Measurements from ENCODE around the gene PHACTR4.
"Not testable (repeated sequence)": the region's sequence is repeated elsewhere in the genome, so short reads cannot be mapped to it uniquely, and the experiment has no call there.

PHACTR4 gene

DNA sequence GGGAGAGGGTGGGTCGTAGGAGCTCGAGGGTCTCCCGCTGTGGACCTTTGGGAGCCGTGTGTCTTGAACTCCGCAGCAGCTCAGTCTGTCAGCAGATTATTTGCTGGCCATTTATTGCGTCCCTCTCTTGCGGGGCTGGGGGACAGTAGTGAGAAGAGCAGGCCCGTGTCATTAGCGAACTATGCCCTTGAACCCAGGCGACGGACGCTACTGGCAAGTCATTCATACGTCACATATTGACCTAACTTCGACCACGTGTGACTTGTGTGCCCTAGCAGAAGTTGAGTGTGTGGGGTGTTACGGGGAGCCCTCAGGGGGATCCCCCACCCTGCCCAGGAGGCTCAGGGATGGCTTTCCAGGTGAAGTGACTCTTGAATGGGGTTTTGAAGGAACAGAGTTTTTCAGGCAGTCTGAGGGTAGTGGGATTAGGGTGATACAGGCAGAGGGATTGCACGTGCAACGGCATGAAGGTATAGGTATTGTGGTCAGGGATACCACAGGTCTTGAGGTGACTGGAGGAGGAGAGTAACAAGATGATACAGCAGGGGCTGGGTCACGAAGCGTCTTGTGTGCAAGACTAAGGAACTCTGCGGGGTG, 149.3 kb downstream of the PHACTR4 start:
- Histone ChIP-seq H2BK120ac (ENCODE audit: low read depth, low read length) (no peak overlapping the region), H3K18ac (ENCODE audit: low read length) (peak overlapping the region; percentile 94), H3K9ac (ENCODE audit: low read length) (peak overlapping the region; percentile 98), H4K8ac (ENCODE audit: low read depth, low read length) (no peak overlapping the region), H3K23ac (ENCODE audit: low read length) (peak overlapping the region; percentile 98), H3K4ac (ENCODE audit: low read depth, low read length) (peak overlapping the region; percentile 21), H3K27ac (ENCODE audit: low read depth, low read length) (peak overlapping the region; percentile 97), H3K27me3 (ENCODE audit: insufficient read depth, low read length, poor library complexity) (no peaks in the 10 kb centered on the region), H3K4me1 (ENCODE audit: control insufficient read depth, low read depth, low read length) (peaks cover 5% of the 10 kb centered on the region), H3K36me3 (ENCODE audit: control insufficient read depth, insufficient read depth, low read length) (no peaks in the 10 kb centered on the region), H4K5ac (ENCODE audit: low read length) (peak overlapping the region; percentile 47), H2BK15ac (replicated peaks; ENCODE audit: low read depth) (no peak overlapping the region), H3K4me2 (ENCODE audit: low read length) (peak overlapping the region; percentile 97), H3K4me3 (ENCODE audit: low read length) (peak overlapping the region; percentile 82), H3K79me2 (ENCODE audit: control insufficient read depth, insufficient read depth, low read length) (peaks cover 44% of the 10 kb centered on the region), H3K56ac (ENCODE audit: low read length) (peak overlapping the region; percentile 99), H3K79me1 (ENCODE audit: low read length) (peaks cover 14% of the 10 kb centered on the region), H2AK5ac (ENCODE audit: low read length) (peak overlapping the region; percentile 99), H2BK5ac (ENCODE audit: low read length) (peak overlapping the region; percentile 54)
- DNase-seq = peak; percentile 79
- WGBS (ENCODE audit: extremely low coverage, insufficient coverage, low lambda C conversion rate) = no CpG with 5 or more reads among the region's 21 CpGs

DNA sequence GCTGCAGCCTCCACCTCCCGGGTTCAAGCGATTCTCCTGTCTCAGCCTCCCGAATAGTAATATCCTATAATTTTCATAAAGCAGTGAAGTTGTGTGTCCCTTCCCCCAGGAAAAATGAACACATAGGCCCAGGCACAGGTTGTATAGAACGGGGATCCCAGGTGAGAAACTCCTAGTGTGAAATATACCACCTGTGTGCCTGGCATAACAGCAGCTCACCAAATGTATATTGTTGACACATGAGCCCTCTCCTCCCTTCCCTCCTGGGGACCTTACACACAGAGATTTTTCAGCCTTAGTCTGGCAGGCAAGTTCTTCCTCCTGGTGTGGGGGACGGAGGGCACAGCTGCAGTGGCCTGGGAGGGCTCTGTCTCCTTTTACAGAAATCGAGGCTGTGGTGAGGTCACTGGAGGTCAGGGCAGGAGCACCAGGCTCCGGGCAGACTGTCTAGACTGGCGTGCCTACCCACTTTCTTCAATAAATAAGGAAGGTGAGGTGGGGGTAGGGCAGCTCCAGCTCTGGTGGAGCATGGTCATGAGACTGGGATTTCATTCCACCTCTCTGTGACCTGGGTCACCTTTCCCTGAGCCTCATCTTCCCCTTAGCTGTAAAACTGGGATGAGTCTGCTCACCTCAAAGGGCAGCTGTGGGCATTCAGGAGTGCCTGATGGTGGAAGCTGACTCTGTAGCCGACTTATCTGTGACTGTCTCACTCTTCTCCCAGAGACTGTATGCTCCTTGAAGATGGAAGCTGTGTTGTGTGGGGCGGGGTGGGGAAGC, 150.6 kb downstream of the PHACTR4 start:
- Histone ChIP-seq H3K9ac (ENCODE audit: low read length) (peak overlapping the region; percentile 46), H3K4me1 (ENCODE audit: control insufficient read depth, low read depth, low read length) (peaks cover 5% of the 10 kb centered on the region), H3K18ac (ENCODE audit: low read length) (no peak overlapping the region), H4K5ac (ENCODE audit: low read length) (no peak overlapping the region), H3K4ac (ENCODE audit: low read depth, low read length) (no peak overlapping the region), H3K79me1 (ENCODE audit: low read length) (peaks cover 14% of the 10 kb centered on the region), H3K27ac (ENCODE audit: low read depth, low read length) (no peak overlapping the region), H3K23ac (ENCODE audit: low read length) (no peak overlapping the region), H2BK120ac (ENCODE audit: low read depth, low read length) (no peak overlapping the region), H2BK5ac (ENCODE audit: low read length) (no peak overlapping the region), H3K36me3 (ENCODE audit: control insufficient read depth, insufficient read depth, low read length) (no peaks in the 10 kb centered on the region), H2BK15ac (replicated peaks; ENCODE audit: low read depth) (no peak overlapping the region), H3K4me3 (ENCODE audit: low read length) (no peak overlapping the region), H2AK5ac (ENCODE audit: low read length) (no peak overlapping the region), H3K79me2 (ENCODE audit: control insufficient read depth, insufficient read depth, low read length) (peaks cover 55% of the 10 kb centered on the region), H3K4me2 (ENCODE audit: low read length) (no peak overlapping the region), H3K56ac (ENCODE audit: low read length) (peak overlapping the region; percentile 72), H4K8ac (ENCODE audit: low read depth, low read length) (no peak overlapping the region), H3K27me3 (ENCODE audit: insufficient read depth, low read length, poor library complexity) (no peaks in the 10 kb centered on the region)
- no peak for DNase-seq
- no CpG with 5 or more reads among the region's 10 CpGs for WGBS (ENCODE audit: extremely low coverage, insufficient coverage, low lambda C conversion rate)

DNA sequence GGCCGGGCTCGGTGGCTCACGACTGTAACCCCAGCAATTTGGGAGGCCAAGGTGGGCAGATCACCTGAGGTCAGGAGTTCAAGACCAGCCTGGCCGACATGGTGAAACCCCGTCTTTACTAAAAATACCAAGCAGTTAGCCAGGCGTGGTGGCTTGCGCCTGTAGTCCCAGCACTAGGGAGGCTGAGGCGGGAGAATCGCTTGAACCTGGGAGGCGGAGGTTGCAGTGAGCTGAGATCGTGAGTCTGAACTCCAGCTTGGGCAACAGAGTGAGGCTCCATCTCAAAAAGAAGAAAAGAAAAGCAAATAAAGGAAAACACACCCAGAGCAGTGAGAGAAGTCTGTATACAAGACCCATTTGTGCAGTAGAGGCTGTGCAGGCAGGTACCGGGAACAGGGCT, 151.3 kb downstream of the PHACTR4 start:
- not testable (repeated sequence) for H3K18ac ChIP-seq (ENCODE audit: low read length); H3K36me3 ChIP-seq (ENCODE audit: control insufficient read depth, insufficient read depth, low read length); H4K8ac ChIP-seq (ENCODE audit: low read depth, low read length); H2BK5ac ChIP-seq (ENCODE audit: low read length); H3K23ac ChIP-seq (ENCODE audit: low read length); H2AK5ac ChIP-seq (ENCODE audit: low read length); H3K56ac ChIP-seq (ENCODE audit: low read length); H2BK15ac ChIP-seq (replicated peaks; ENCODE audit: low read depth); H3K4me2 ChIP-seq (ENCODE audit: low read length); H3K9ac ChIP-seq (ENCODE audit: low read length); H3K4ac ChIP-seq (ENCODE audit: low read depth, low read length); H4K5ac ChIP-seq (ENCODE audit: low read length); H3K27ac ChIP-seq (ENCODE audit: low read depth, low read length); DNase-seq; H2BK120ac ChIP-seq (ENCODE audit: low read depth, low read length); H3K4me1 ChIP-seq (ENCODE audit: control insufficient read depth, low read depth, low read length); H3K4me3 ChIP-seq (ENCODE audit: low read length); H3K27me3 ChIP-seq (ENCODE audit: insufficient read depth, low read length, poor library complexity)
- H3K79me1 ChIP-seq (ENCODE audit: low read length) = peaks cover 17% of the 10 kb centered on the region
- H3K79me2 ChIP-seq (ENCODE audit: control insufficient read depth, insufficient read depth, low read length) = peaks cover 61% of the 10 kb centered on the region
- no CpG with 5 or more reads among the region's 12 CpGs for WGBS (ENCODE audit: extremely low coverage, insufficient coverage, low lambda C conversion rate)

DNA sequence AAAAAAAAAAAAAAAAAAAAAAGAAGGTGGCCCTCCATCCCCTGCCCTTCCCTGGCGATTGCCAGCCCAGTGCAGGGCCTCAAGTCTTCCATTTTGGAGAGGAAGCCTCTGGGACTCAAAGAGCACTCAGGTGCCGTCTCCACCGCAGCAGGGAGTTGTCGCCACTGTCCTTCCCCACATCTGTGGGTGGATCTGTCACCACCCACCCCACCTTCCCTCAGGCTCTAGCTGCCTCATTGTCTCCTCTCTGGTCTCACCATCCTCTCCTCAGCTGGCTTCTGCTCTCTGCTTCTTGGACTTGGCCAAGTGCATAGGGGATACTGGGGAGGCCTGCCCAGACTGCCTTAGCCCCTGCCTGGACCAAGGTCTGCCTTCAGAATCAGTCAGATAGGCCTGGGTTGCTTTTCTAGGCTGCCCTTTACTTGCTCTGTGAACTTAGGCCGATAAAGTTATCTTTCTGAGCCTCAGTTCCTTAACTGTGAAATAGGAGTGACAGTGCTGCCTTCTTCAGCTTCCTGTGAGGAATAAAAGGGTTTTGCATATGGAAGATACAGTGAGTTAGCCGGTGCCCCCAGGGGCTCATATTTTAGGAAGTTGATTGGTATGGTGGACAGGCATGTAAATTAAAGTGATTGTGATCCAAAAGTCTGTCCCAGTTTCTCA, 152.1 kb downstream of the PHACTR4 start:
- Histone ChIP-seq H3K9ac (ENCODE audit: low read length) (peak overlapping the region; percentile 34), H3K36me3 (ENCODE audit: control insufficient read depth, insufficient read depth, low read length) (no peaks in the 10 kb centered on the region), H2BK15ac (replicated peaks; ENCODE audit: low read depth) (no peak overlapping the region), H3K4me1 (ENCODE audit: control insufficient read depth, low read depth, low read length) (peaks cover 5% of the 10 kb centered on the region), H3K4me2 (ENCODE audit: low read length) (no peak overlapping the region), H2BK5ac (ENCODE audit: low read length) (no peak overlapping the region), H3K56ac (ENCODE audit: low read length) (peak overlapping the region; percentile 1), H3K4ac (ENCODE audit: low read depth, low read length) (no peak overlapping the region), H2BK120ac (ENCODE audit: low read depth, low read length) (no peak overlapping the region), H3K79me2 (ENCODE audit: control insufficient read depth, insufficient read depth, low read length) (peaks cover 67% of the 10 kb centered on the region), H3K27me3 (ENCODE audit: insufficient read depth, low read length, poor library complexity) (no peaks in the 10 kb centered on the region), H2AK5ac (ENCODE audit: low read length) (no peak overlapping the region), H3K27ac (ENCODE audit: low read depth, low read length) (no peak overlapping the region), H4K5ac (ENCODE audit: low read length) (no peak overlapping the region), H3K4me3 (ENCODE audit: low read length) (no peak overlapping the region), H4K8ac (ENCODE audit: low read depth, low read length) (no peak overlapping the region), H3K79me1 (ENCODE audit: low read length) (peaks cover 20% of the 10 kb centered on the region), H3K18ac (ENCODE audit: low read length) (no peak overlapping the region), H3K23ac (ENCODE audit: low read length) (no peak overlapping the region)
- DNase-seq = no peak
- no CpG with 5 or more reads among the region's 6 CpGs for WGBS (ENCODE audit: extremely low coverage, insufficient coverage, low lambda C conversion rate)

DNA sequence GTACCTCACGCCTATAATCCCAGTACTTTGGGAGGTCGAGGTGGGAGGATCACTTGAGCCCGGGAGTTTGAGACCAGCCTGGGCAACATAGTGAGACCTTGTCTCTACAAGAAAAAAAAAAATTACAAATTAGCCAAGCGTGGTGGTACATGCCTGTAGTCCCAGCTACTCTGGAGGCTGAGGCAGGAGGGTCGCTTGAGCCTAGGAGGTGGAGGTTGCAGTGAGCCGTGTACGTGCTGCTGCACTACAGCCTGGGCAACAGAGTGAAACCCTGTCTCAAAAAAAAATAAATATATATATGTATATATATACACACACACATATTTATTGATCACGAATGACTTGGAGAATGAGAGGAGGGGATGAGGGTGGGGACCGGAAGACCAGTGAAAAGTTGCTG, 153.0 kb downstream of the PHACTR4 start:
- H3K27ac ChIP-seq (ENCODE audit: low read depth, low read length); H3K4me1 ChIP-seq (ENCODE audit: control insufficient read depth, low read depth, low read length); H4K8ac ChIP-seq (ENCODE audit: low read depth, low read length); H2BK15ac ChIP-seq (replicated peaks; ENCODE audit: low read depth); DNase-seq; H3K4ac ChIP-seq (ENCODE audit: low read depth, low read length); H3K9ac ChIP-seq (ENCODE audit: low read length); H2AK5ac ChIP-seq (ENCODE audit: low read length); H3K23ac ChIP-seq (ENCODE audit: low read length); H3K4me2 ChIP-seq (ENCODE audit: low read length); H3K36me3 ChIP-seq (ENCODE audit: control insufficient read depth, insufficient read depth, low read length); H3K27me3 ChIP-seq (ENCODE audit: insufficient read depth, low read length, poor library complexity); H4K5ac ChIP-seq (ENCODE audit: low read length); H3K56ac ChIP-seq (ENCODE audit: low read length); H3K4me3 ChIP-seq (ENCODE audit: low read length); H3K18ac ChIP-seq (ENCODE audit: low read length); H2BK120ac ChIP-seq (ENCODE audit: low read depth, low read length); H2BK5ac ChIP-seq (ENCODE audit: low read length): not testable (repeated sequence)
- WGBS (ENCODE audit: extremely low coverage, insufficient coverage, low lambda C conversion rate) = no CpG with 5 or more reads among the region's 9 CpGs
- Histone ChIP-seq H3K79me1 (ENCODE audit: low read length) (peaks cover 20% of the 10 kb centered on the region), H3K79me2 (ENCODE audit: control insufficient read depth, insufficient read depth, low read length) (peaks cover 72% of the 10 kb centered on the region)
